T-helper 17 cell (primary cell): ENCODE measurements around the gene SEMA3C. TPM values are rescaled to one million over a fixed set of nuclear protein-coding genes. Genes with fewer than 3 reads are reported as not detected.

Experiments used
- ATAC-seq: fragments of 150-1000 bp; cut with Tn5 transposase; 2 replicates; pipeline ENCODE4 v1.10.0; 2021; ENCODE audit warnings: mild to moderate bottlenecking, moderate library complexity
- DNase-seq, 3 donors: peaks; one replicate each; pipeline versions ENCODE4 v3.0.0 to v3.0.0-alpha.2; 2020 to 2021
- H3K9me3 ChIP-seq: one replicate; pipeline ENCODE4 v1.7.0; 2013; ENCODE audit warnings: low read length, mild to moderate bottlenecking; ENCODE audit not compliant: control insufficient read depth, poor library complexity, severe bottlenecking
- H3K27ac Mint-ChIP-seq: one replicate; pipeline ENCODE4 v1.8.0; 2022; ENCODE audit warnings: mild to moderate bottlenecking, moderate library complexity, mixed read lengths
- H3K27me3 Mint-ChIP-seq: one replicate; pipeline ENCODE4 v1.8.0; 2022; ENCODE audit warnings: mixed read lengths
- H3K36me3 Mint-ChIP-seq: one replicate; pipeline ENCODE4 v1.8.0; 2022; ENCODE audit warnings: low read depth, mixed read lengths
- H3K4me1 Mint-ChIP-seq: one replicate; pipeline ENCODE4 v1.8.0; 2022; ENCODE audit warnings: mild to moderate bottlenecking, mixed read lengths
- H3K4me3 Mint-ChIP-seq: one replicate; pipeline ENCODE4 v1.8.0; 2022; ENCODE audit warnings: mild to moderate bottlenecking, moderate library complexity, mixed read lengths
- total RNA-seq, 4 donors: library from RNA in 2 of 4; stranded (reverse) in 2 of 4; gene quantifications; one replicate each; pipeline ENCODE4 v1.2.3 and lab custom pipeline; 2022 to 2026

SEMA3C gene
- total RNA-seq, 2 donors from 2014 or later, result 0.26 to 0.62 TPM

DNA sequence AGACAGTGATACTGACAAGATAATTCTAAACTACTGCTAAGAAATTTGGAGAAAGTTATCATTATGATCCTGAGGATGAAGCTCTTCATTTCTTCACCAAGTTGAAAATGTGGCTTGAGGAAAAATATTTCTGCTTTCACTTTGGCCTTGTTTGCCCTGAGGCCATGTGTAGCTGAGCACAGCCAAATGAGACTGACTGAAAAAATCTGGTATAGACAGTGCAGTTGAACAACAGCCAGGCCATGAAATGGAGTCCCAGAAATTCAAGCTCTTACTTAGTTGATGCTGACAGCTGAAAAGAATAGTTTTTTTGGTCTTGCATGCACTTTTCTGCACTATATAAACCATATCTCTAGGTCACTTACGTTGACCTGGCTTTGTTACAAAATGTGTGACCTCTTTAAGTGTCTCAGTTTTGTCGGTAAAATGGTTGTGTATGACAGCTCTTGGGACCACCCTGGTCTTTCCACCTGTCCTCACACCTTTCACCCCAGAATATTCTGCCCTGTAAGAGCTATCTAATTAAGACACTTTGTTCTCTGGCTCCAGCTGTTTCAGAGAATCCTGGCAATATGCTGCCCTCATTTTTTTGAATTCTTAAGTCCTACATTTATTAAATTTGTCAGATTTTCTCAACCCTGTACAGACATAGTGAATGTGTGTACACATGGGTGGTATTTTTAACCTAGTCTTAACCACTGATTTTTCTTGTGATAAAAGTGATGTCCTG is 189.1 kb downstream of the SEMA3C start:
- Mint-ChIP-seq H3K36me3 (no peaks in the 10 kb centered on the region), H3K4me3 (no peak overlapping the region), H3K4me1 (no peaks in the 10 kb centered on the region), H3K27ac (no peak overlapping the region), H3K27me3 (no peaks in the 10 kb centered on the region)
- ATAC-seq, result no peak
- DNase-seq, result no peak
- H3K9me3 ChIP-seq, result no peaks in the 10 kb centered on the region

DNA sequence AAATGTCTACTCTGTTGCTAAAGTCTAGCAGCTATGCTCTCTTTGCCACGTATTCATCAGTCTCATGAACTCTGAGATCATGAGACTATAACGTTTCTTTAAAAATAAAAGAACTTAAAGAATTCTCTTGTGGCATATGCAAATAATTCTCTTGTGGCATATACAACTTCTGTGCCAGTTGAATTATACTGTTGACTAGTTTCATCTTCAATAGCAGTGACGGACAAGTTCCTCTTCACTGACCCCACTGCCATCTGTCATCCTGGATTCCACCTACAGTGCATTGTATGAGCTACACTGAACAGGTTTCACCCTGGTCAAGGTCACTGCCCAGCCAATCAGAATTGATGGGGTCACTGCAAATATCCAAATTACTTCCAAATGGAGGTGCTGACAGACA is 192.2 kb downstream of the SEMA3C start:
- no peaks in the 10 kb centered on the region for H3K4me1 Mint-ChIP-seq
- DNase-seq, result no peak
- no peaks in the 10 kb centered on the region for H3K36me3 Mint-ChIP-seq
- H3K4me3 Mint-ChIP-seq, result no peak overlapping the region
- no peaks in the 10 kb centered on the region for H3K27me3 Mint-ChIP-seq
- no peak overlapping the region for H3K27ac Mint-ChIP-seq
- no peak for ATAC-seq
- H3K9me3 ChIP-seq, result no peaks in the 10 kb centered on the region

DNA sequence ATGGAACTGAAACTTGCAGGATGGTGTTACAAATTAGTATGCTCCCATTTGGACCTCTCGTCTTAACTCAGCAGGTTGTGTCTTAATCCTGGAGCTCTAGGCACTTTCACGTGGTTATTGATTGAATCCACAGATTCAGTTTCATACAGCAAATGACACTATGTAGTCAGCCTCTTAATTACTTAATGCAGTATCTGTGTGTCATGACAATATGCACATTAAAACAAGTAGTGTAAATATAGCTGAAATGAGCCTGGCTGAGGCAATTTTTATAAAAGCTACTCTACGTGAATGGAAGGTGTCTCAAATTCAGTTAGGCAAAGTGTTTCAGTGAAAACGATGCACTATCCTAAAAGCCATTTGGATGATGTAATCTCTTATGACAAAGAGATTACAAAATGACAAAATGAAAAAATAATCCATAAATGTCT is 193.7 kb downstream of the SEMA3C start:
- Mint-ChIP-seq H3K4me1 (no peaks in the 10 kb centered on the region), H3K27ac (no peak overlapping the region), H3K36me3 (no peaks in the 10 kb centered on the region), H3K4me3 (no peak overlapping the region), H3K27me3 (no peaks in the 10 kb centered on the region)
- ATAC-seq (no peak), DNase-seq (no peak)
- H3K9me3 ChIP-seq, result no peaks in the 10 kb centered on the region

DNA sequence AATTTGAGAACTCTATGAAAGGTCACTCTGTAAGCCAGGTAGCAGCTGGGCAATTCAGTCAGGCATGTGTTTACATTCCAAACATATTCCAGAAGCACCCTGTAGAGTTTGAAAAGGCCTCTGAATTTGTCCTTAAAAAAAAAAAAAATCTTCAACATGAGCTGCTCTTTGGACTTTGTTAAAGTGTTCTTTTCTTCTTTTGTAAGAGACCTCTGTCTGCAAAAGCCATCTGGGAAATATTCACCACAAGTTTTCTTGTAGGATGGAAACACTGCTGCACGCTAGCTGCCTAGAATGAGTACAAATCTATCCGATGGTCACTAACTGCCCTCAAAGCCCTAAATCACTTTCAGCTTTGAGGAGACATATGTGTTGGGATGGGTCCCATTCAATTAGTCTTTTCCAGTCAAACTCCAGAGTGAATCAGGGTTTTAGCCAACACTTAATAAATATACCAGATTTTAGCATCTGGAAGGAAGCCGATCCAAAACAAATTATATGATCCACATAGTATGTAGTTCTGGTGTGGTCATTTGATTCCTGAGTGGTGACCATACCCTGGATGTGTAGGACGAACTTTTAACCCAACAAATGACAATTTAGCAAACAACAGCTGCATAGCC is 194.5 kb downstream of the SEMA3C start:
- H3K9me3 ChIP-seq, result no peaks in the 10 kb centered on the region
- H3K36me3 Mint-ChIP-seq, result no peaks in the 10 kb centered on the region
- H3K4me3 Mint-ChIP-seq, result no peak overlapping the region
- no peak for ATAC-seq
- no peak overlapping the region for H3K27ac Mint-ChIP-seq
- no peaks in the 10 kb centered on the region for H3K4me1 Mint-ChIP-seq
- H3K27me3 Mint-ChIP-seq, result no peaks in the 10 kb centered on the region
- DNase-seq, result no peak

DNA sequence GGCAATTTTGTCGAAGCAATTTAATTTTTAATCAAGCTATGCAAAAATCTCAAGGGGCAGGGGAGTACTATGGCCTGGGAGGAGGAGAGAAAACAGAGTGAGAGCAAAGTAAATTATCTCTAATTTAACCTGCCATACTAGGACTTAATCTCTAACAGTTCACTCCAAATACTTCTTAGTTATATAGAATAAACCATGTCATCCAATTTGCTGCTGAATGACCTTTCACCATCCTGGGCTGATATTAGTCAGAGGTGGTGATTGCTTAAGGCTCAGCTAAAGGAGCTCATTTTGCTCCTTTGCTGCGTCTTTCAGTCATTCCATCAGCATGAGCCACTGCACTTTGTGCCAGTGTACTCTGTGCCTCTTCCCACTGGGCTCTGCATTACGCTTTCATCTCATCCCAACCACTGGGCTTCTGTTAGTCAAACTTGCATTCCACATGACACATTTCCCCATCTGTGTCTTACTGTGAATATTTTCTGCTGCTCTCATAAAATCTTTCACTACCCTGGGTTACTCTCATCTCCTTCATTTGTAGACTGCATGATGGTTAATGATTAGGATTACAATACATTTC is 196.1 kb downstream of the SEMA3C start:
- no peaks in the 10 kb centered on the region for H3K27me3 Mint-ChIP-seq
- no peaks in the 10 kb centered on the region for H3K9me3 ChIP-seq
- no peak overlapping the region for H3K4me3 Mint-ChIP-seq
- no peaks in the 10 kb centered on the region for H3K4me1 Mint-ChIP-seq
- no peaks in the 10 kb centered on the region for H3K36me3 Mint-ChIP-seq
- no peak overlapping the region for H3K27ac Mint-ChIP-seq
- no peak for ATAC-seq
- no peak for DNase-seq

DNA sequence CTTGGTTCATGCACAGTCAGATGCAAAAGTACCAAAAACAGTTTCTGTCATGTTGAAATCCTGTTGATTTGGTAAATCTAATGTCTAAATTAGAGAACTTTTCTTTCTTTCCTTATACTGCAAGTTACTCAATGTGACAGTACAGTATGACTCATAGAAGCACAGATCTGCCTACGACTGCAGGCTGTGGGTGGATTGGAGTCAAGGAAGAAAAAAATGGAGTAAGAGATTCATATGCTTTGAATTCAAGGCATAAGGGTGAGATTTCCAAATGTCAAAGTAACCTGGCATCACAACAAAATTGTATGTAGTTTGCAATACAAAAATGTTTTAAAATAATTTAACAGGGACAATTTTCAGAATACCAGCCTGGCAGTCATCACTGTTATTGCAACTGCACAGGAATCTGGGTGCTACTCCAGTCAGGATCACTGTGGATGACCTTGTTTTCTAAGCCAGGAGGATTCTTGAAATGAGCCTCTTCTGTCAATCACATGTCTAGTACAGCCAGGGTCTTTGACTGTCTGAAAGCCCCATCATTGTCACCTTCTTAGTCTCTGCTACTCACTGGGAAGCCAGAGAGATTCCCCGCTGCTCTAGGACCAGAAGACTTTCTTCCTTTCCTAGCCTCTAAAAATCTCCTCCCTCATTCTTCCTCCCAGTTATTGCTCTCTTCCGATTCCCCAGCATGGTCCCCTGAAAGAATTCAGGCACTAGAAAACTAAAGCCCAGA is 196.8 kb downstream of the SEMA3C start:
- H3K27me3 Mint-ChIP-seq, result no peaks in the 10 kb centered on the region
- ATAC-seq (no peak), DNase-seq (no peak)
- no peak overlapping the region for H3K27ac Mint-ChIP-seq
- no peaks in the 10 kb centered on the region for H3K36me3 Mint-ChIP-seq
- H3K9me3 ChIP-seq, result no peaks in the 10 kb centered on the region
- H3K4me1 Mint-ChIP-seq, result no peaks in the 10 kb centered on the region
- H3K4me3 Mint-ChIP-seq, result no peak overlapping the region

GRCh38 chr7:80720146-80720545 is 198.7 kb downstream of the SEMA3C start:
- H3K36me3 Mint-ChIP-seq, result no peaks in the 10 kb centered on the region
- no peak overlapping the region for H3K27ac Mint-ChIP-seq
- no peak overlapping the region for H3K4me3 Mint-ChIP-seq
- no peak for DNase-seq
- H3K4me1 Mint-ChIP-seq, result no peaks in the 10 kb centered on the region
- no peaks in the 10 kb centered on the region for H3K9me3 ChIP-seq
- H3K27me3 Mint-ChIP-seq, result no peaks in the 10 kb centered on the region
- no peak for ATAC-seq

DNA sequence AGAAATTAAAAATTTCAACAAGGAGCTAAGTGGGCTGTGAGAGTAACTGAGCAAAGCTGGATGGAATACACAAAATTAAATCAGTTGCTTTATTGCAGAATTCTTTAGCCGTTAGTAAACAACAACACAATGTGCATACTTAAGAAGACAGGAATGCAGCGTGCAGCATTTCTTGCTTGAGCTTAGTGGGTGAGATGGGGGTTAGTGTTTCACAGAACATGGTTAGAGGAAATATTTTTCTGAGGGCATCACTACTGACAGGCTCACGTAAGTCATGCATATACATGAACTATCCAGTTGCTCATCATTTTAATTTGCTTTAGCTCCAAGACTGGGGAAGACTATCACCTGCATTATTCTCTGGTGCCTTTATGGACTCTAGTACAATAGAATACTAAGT is 199.6 kb downstream of the SEMA3C start:
- no peak for ATAC-seq

GRCh38 chr7:80711531-80711930 is 207.3 kb downstream of the SEMA3C start:
- H3K27me3 Mint-ChIP-seq, result no peaks in the 10 kb centered on the region
- H3K27ac Mint-ChIP-seq, result no peak overlapping the region
- H3K36me3 Mint-ChIP-seq, result no peaks in the 10 kb centered on the region
- H3K4me3 Mint-ChIP-seq, result no peak overlapping the region
- H3K4me1 Mint-ChIP-seq, result no peaks in the 10 kb centered on the region
- DNase-seq (no peak), ATAC-seq (no peak)
- H3K9me3 ChIP-seq, result no peaks in the 10 kb centered on the region

More for the DNA sequence above, 199.6 kb downstream of the SEMA3C start:
- H3K4me3 Mint-ChIP-seq, result no peak overlapping the region
- H3K9me3 ChIP-seq, result no peaks in the 10 kb centered on the region
- H3K36me3 Mint-ChIP-seq, result no peaks in the 10 kb centered on the region
- no peak for DNase-seq
- H3K4me1 Mint-ChIP-seq, result no peaks in the 10 kb centered on the region
- no peak overlapping the region for H3K27ac Mint-ChIP-seq
- H3K27me3 Mint-ChIP-seq, result no peaks in the 10 kb centered on the region

GRCh38 chr7:80708123-80708522 is 210.7 kb downstream of the SEMA3C start:
- Mint-ChIP-seq H3K4me3 (no peak overlapping the region), H3K27ac (no peak overlapping the region), H3K36me3 (no peaks in the 10 kb centered on the region), H3K27me3 (no peaks in the 10 kb centered on the region), H3K4me1 (no peaks in the 10 kb centered on the region)
- no peak for ATAC-seq
- DNase-seq, result no peak
- no peaks in the 10 kb centered on the region for H3K9me3 ChIP-seq

- H3K27me3 Mint-ChIP-seq, result no peaks in the 10 kb centered on the region
- no peaks in the 10 kb centered on the region for H3K4me1 Mint-ChIP-seq
- H3K9me3 ChIP-seq, result no peaks in the 10 kb centered on the region
- no peak overlapping the region for H3K4me3 Mint-ChIP-seq
- no peak overlapping the region for H3K27ac Mint-ChIP-seq
- DNase-seq, result no peak
- no peak for ATAC-seq
- no peaks in the 10 kb centered on the region for H3K36me3 Mint-ChIP-seq
These were observed 211.5 kb downstream of the SEMA3C start for GRCh38 chr7:80707318-80707717.

DNA sequence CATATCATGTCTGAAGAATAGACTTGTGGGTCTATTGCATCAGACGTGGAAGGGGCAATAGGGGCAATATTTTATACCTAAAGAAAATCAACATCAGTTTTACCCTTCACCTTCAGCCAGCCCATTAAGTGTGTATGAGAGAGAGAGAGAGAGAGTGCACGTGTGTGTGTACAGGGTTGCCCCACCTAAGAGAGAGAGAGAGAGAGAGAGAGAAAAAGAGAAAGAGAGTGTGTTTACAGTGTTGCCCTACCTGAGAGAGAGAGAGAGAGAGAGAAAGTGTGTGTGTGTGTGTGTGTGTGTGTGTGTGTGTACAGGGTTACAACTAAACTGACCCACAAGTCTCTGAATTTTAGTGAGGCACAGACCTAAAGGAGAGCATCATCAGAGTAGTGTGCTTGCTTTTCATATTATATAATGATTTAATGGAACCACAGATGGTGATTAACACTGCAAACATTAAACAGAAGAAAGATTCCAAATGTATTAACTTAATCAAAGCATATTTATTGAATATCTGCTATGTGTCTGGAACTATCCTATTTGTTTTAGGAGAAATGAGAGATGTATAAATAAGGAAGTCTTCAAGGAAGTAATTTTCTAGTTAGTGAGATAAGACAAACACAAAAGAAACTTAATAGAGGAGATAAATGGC is 213.6 kb downstream of the SEMA3C start:
- Mint-ChIP-seq H3K4me1 (no peaks in the 10 kb centered on the region), H3K36me3 (no peaks in the 10 kb centered on the region), H3K27me3 (no peaks in the 10 kb centered on the region), H3K4me3 (no peak overlapping the region), H3K27ac (no peak overlapping the region)
- no peak for DNase-seq
- H3K9me3 ChIP-seq, result no peaks in the 10 kb centered on the region
- ATAC-seq, result no peak

- no peak for DNase-seq
- Mint-ChIP-seq H3K27ac (no peak overlapping the region), H3K27me3 (no peaks in the 10 kb centered on the region), H3K4me3 (no peak overlapping the region), H3K36me3 (no peaks in the 10 kb centered on the region), H3K4me1 (no peaks in the 10 kb centered on the region)
- no peak for ATAC-seq
- H3K9me3 ChIP-seq, result no peaks in the 10 kb centered on the region
These were observed 215.6 kb downstream of the SEMA3C start for GRCh38 chr7:80703272-80703671.
